HEK293T (cell line): Measurements from ENCODE around the gene FAM72B.
"Not testable (repeated sequence)": the region's sequence is repeated elsewhere in the genome, so short reads cannot be mapped to it uniquely, and the experiment has no call there.

ENCODE experiments used
- BHLHE40 ChIP-seq: fragments of 450-650 bp; IDR thresholded peaks from 2 replicates; pipeline ENCODE4 v1.6.1; 2016; ENCODE audit warnings: mild to moderate bottlenecking, moderate library complexity, borderline replicate concordance
- FOXK2 ChIP-seq: fragments of 450-650 bp; IDR thresholded peaks from 2 replicates; pipeline ENCODE4 v1.6.1; 2016; ENCODE audit warnings: mild to moderate bottlenecking
- FOXM1 ChIP-seq: fragments of 450-650 bp; IDR thresholded peaks from 2 replicates; pipeline ENCODE4 v1.6.1; 2017; ENCODE audit warnings: mild to moderate bottlenecking, borderline replicate concordance
- L3MBTL2 ChIP-seq: fragments of 450-650 bp; conservative IDR thresholded peaks from 2 replicates; pipeline ENCODE4 v1.6.1; 2016; ENCODE audit warnings: mild to moderate bottlenecking
- PKNOX1 ChIP-seq: fragments of 450-650 bp; IDR thresholded peaks from 2 replicates; pipeline ENCODE4 v1.6.1; 2016

GRCh38 chr1:121161199-121161901 is 22.8 kb downstream of the FAM72B start:
- not testable (repeated sequence) for TF ChIP-seq FOXK2, L3MBTL2, PKNOX1, BHLHE40, FOXM1
